GM06990 (cell line): ENCODE data around the gene GCGR.

Experiments used
- DNase-seq: peaks from one replicate; pipeline ENCODE4 v3.0.0-alpha.2; 2011; ENCODE audit not compliant: insufficient read length; ENCODE audit errors: extremely low read depth
- H3K27me3 ChIP-seq: replicated peaks from 2 replicates; pipeline ENCODE4 v1.6.0; 2011; ENCODE audit warnings: low read length; ENCODE audit not compliant: control insufficient read depth, insufficient read depth
- H3K36me3 ChIP-seq: 2 replicates; pipeline ENCODE4 v1.5.1; 2011; ENCODE audit warnings: low read length; ENCODE audit not compliant: control insufficient read depth, insufficient read depth
- H3K4me3 ChIP-seq: replicated peaks from 2 replicates; pipeline ENCODE4 v1.5.1; 2011; ENCODE audit warnings: low read depth, mild to moderate bottlenecking, control low read depth, low read length
- CTCF ChIP-seq: IDR thresholded peaks from 2 replicates; pipeline ENCODE4 v1.5.1; 2011; ENCODE audit warnings: low read length, control low read depth, mild to moderate bottlenecking, inconsistent platforms; ENCODE audit not compliant: insufficient read depth, poor library complexity, severe bottlenecking

GCGR gene

GRCh38 chr17:81813861-81814683 lies 10.1 kb downstream of the GCGR start:
- Histone ChIP-seq H3K4me3 (no peak overlapping the region), H3K36me3 (no peaks in the 10 kb centered on the region), H3K27me3 (no peaks in the 10 kb centered on the region; the same call in 1 of the 2 replicates)
- no peak for DNase-seq
- TF ChIP-seq CTCF: no peak

- TF ChIP-seq CTCF: no peak
- no peaks in the 10 kb centered on the region for H3K27me3 ChIP-seq
- DNase-seq: no peak
Observed at GRCh38 chr17:81814748-81815645, 11.0 kb downstream of the GCGR start.

GRCh38 chr17:81815646-81815986 lies 11.7 kb downstream of the GCGR start:
- Histone ChIP-seq H3K4me3 (no peak overlapping the region), H3K27me3 (no peaks in the 10 kb centered on the region), H3K36me3 (no peaks in the 10 kb centered on the region)
- TF ChIP-seq CTCF: no peak
- DNase-seq: no peak

More at GRCh38 chr17:81814748-81815645, 11.0 kb downstream of the GCGR start:
- no peaks in the 10 kb centered on the region for H3K36me3 ChIP-seq
- H3K4me3 ChIP-seq: no peak overlapping the region

- H3K4me3 ChIP-seq: no peak overlapping the region
- no peaks in the 10 kb centered on the region for H3K27me3 ChIP-seq
- no peaks in the 10 kb centered on the region for H3K36me3 ChIP-seq
- DNase-seq: no peak
- no peak for TF ChIP-seq CTCF
Observed at GRCh38 chr17:81817758-81818147, 13.8 kb downstream of the GCGR start.

GRCh38 chr17:81819708-81820107 lies 15.8 kb downstream of the GCGR start:
- TF ChIP-seq CTCF: no peak
- no peaks in the 10 kb centered on the region for H3K27me3 ChIP-seq
- no peak overlapping the region for H3K4me3 ChIP-seq
- no peaks in the 10 kb centered on the region; the same call in 1 of the 2 replicates for H3K36me3 ChIP-seq
- no peak for DNase-seq
